Liver (tissue), 3 donors: Measurements from ENCODE around the gene SGO1.

ENCODE experiments used
- CTCF ChIP-seq: fragments of 150-350 bp; IDR thresholded peaks from 2 replicates; pipeline ENCODE4 v1.5.1; 2017; ENCODE audit warnings: improper control_type of control experiment, low read depth, low read length; ENCODE audit not compliant: missing input control
- GABPA ChIP-seq, 2 donors: IDR thresholded peaks in 1 of 2; conservative IDR thresholded peaks in 1 of 2; 2 replicates each; pipeline ENCODE4 v1.6.1; 2016; ENCODE audit warnings: antibody characterized with exemption in 2 of 2, mild to moderate bottlenecking in 1 of 2, moderate library complexity in 1 of 2
- RXRA ChIP-seq, 2 donors: IDR thresholded peaks; 2 replicates each; pipeline ENCODE4 v1.6.1; 2017 to 2018; ENCODE audit warnings: antibody characterized with exemption in 2 of 2, mild to moderate bottlenecking in 1 of 2
- donor health status: healthy.
- donor health status: healthy.

- no peak for TF ChIP-seq CTCF
- TF ChIP-seq GABPA (IDR thresholded peaks at IDR 0.05 in 1 of 2, conservative IDR thresholded peaks at IDR 0.05 in 1 of 2), result no peak
- no peak for TF ChIP-seq RXRA (IDR thresholded peaks at IDR 0.05)
These were observed 36.3 kb upstream of the SGO1 start for GRCh38 chr3:20222274-20222673.
